T-helper 9 cell (primary cell): Measurements from ENCODE around the gene BSPH1.
"Not testable (repeated sequence)": the region's sequence is repeated elsewhere in the genome, so short reads cannot be mapped to it uniquely, and the experiment has no call there.

Source experiments
- DNase-seq: peaks from one replicate; pipeline ENCODE4 v3.0.0-alpha.2; 2020
- total RNA-seq, 2 donors: gene quantifications; one replicate each; lab custom pipeline; 2026; lab: John Stamatoyannopoulos, UW

Gene BSPH1, protein sequence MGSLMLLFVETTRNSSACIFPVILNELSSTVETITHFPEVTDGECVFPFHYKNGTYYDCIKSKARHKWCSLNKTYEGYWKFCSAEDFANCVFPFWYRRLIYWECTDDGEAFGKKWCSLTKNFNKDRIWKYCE
- total RNA-seq = 0 reads per million in 2 donors

- DNase-seq = no peak
Measured at GRCh38 chr19:47992070-47992469, at the start of gene BSPH1. Gene BSPH1 (minus strand): TSS chr19:47992170. CDS start chr19:47992081, 89 bp downstream.

DNA sequence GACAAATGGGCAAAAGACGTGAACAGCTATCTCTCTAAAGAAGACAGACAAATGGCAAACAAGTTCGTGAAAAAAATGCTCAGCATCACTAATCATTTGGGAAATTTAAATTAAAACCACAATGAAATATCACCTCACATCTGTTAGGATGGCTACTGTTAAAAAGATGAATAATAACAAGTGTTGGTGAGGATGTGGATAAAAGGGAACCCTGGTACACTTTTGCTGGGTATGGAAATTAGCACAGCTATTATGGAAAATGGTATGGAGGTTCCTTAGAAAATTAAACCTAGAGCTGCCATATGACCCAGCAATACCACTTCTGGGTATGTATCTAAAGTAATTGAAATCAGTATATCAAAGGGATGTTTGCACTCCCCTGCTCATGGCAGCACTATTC lies 44.8 kb upstream of the BSPH1 start:
- no peak for DNase-seq

GRCh38 chr19:48033604-48034003 lies 41.6 kb upstream of the BSPH1 start:
- DNase-seq = no peak

DNA sequence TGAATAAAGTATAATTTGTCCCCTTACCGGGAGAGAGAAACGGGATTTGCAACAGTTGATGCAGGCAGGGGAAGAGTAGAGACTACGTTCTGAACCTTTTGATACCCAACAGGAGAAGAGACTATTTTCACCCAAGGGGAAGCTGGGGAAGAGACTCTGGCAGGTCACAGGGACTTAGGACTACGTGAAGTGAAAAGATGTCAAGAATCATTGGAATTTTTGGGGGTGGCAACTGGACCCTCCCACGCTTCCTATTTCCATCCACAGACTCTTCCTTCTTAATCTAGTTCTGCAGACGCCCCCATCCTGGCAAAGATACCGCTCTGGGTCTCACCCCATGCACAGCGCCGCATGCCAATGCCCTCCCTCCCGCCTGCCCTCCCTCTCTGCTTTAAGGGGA lies 38.1 kb upstream of the BSPH1 start:
- no peak for DNase-seq

DNA sequence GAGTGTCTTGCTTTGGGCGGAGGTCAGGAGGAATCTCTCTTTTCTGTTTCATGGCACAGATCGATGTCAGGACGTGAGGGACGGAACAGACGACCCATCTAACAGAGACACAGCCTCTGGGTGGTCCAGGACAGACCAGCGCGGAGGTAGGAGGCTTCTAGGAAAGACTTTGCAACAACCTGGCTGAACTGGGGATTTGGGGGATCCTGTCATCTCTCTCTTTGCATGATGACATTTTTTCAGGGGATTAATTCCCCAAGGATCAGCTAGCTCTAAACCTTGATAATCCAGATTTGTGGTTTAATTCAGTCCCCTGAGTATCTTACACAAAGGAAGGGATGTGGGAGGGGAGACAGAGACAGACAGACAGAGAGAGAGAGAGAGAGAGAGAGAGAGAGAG lies 37.5 kb upstream of the BSPH1 start:
- no peak for DNase-seq

- no peak for DNase-seq
Measured at GRCh38 chr19:48025480-48025879, 33.5 kb upstream of the BSPH1 start.

- no peak for DNase-seq
Measured at GRCh38 chr19:48023518-48023917, 31.5 kb upstream of the BSPH1 start.

GRCh38 chr19:48023011-48023410 lies 31.0 kb upstream of the BSPH1 start:
- DNase-seq = no peak

DNA sequence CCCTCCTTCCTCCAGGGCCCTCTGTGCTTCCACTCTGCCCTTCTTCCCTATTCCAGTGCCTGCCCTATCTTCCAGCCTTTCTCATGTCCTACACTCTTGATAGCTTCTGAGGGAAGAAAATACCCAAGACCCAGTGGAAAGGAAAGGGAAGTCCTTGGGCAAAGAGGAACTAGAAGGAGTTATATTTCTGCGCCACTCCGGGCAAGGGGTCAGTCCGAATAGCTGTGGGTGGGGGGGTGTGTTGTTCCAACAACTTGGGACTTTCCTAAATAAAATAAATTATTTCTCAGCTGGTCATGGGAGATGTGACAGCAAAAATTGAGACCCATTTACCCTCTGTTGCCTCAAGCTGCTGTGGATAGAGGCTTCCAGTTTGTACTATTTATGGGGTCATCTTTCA lies 28.7 kb upstream of the BSPH1 start:
- DNase-seq = no peak

DNA sequence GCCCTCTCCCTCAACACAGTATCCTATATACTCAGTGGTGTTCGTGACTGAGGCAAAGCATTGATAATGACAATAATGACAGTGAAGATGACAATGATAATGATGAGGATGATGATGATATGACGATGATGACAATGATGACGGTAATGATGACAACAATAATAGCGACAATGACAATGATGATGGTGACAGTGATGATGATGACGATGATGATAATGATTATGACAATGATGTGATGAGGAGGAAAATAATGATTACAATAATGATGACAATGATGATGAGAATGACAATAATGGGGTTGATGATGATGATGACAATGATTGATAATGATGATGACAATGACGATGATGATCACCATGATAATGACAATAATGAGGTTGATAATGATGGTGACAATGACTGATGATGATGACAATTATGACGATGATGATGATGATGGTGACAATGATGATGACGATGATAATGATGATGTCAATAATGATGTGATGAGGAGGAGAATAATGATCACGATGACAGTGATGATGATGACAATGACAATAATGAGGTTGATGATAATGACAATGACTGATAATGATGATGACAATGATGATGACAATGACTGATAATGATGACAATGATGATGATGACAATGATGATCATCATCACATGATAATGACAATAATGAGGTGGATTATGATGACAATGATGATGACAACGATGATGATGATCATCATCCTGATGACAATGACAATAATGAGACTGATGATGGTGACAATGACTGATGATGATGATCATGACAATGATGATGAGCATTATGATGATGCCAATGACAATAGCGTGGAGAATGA lies 19.2 kb upstream of the BSPH1 start:
- no peak for DNase-seq

DNA sequence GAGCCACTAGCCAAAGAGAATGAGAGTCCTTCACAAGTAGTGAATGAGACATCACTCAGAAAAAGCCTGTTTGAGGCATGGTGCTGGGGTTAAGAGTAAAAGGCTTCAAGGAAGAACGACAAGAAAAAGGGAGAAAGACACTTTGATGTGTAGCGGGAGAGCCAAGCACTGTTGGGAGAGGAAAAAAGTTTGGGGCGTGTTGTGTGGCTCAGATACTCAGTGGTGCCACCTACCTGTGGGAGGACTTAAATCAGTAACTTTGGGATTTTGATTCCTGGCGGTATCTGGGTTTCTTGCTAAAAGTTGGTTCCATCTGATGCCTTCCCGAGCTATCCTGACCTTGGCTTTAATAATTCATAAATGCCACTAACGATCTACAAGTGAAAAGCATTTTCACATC lies 14.8 kb upstream of the BSPH1 start:
- DNase-seq = no peak

DNA sequence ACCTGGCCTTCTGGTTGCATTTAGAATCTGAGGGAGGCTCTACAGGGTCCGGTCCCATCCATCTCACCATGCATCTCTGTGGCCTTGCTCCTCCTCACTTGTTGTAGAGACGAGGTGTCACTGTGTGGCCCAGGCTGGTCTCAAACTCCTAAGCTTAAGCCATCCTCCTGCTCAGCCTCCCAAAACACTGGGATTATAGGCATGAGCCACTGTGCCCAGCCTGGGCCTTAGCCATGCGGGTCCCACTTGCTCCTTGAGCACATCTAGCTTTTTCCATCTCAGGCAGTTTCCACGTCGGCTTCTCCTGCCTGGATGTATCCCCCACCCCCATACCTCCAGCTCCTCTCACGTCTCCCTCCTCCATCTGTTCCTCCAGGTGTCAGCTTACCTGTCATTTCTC lies 12.3 kb upstream of the BSPH1 start:
- no peak for DNase-seq

DNA sequence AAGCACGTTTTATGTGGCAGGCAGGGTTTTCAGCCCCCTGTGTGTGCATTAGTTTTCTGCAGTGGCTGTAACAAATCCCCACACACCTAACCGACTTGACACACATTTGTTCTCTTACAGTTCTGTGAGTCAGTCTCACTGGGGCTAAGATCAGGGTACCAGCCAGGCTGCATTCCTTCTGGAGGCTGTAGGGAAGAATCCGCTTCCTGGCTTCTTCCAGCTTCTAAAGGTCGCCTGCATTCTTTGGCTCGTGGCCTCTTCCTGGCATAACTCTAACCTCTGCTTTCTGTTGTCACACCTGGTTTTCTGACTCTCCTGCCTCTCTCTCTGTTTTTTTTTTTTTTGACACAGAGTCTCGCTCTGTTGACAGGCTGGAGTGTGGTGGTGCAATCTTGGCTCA lies 8.9 kb upstream of the BSPH1 start:
- DNase-seq = no peak

DNA sequence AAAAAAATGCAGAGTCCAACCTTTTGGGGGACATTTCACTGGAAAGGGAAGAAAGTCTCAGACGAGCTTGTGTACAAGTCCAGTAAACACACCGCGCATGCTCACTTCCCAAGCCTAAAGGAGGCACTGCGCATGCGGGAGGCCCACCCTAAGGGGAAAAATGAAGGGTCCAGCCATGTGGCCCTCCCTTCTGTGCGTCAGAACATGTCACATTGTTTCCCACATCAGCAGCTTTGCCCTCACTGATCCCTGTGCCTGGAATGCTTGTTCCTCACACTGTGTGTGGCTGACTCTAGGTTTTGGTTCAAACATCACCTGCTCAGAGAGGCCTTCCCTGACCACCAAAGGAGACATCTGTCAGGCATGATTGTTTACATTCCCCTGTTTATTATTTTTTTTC lies 6.8 kb upstream of the BSPH1 start:
- DNase-seq = no peak

DNA sequence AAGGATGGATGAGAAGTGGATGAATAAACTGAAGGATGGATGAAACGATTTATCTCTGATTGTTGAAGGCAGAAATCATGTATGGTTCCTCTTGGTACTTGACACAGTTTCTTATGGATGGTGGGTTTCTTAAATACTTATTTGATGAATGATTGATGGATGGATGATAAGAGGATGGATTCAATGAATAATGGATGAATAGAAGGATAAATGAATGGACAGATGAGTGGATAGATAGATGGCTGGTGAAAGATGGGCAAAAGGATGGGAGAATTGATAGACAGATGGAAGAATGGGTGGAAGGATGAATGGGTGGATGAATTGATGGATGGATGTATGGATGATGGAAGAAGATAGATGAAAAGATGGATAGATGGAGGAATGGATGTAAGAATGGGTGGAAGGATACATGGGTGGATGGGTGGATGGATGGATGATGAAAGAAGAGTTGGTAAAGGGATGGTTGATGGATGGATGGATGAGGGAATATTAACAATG lies 4.3 kb upstream of the BSPH1 start:
- DNase-seq = no peak

DNA sequence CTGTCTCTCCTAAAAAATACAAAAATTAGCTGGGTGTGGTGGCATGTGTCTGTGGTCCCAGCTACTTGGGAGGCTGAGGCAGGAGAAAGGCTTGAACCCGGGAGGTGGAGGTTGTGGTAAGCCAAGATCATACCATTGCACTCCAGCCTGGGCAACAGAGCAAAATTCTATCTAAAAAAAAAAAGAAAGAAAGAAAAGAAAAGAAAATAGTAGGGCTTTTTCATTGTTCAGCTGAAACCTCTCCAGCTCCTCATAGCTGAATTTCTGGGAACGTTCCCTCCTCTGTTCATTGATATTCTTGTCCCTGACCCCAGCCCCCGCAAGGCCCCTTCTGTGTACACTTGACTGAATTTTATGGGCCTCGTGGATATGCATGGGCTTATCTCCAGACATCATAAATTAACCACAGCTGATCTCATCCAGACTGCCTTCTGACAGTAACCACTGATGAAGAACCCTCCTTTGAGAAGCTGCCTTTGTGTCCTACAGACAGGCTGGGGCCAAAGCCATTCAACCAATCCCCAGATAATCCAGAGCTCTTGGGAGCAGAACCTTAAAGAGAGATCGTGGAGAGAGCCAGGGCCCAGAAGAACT lies 2.3 kb upstream of the BSPH1 start, which contains the start of gene ELSPBP1:
ELSPBP1 (plus strand) TSS at position 424 of the 594 bp plus-strand sequence. CDS start 14,036 bp downstream, outside the sequence.
- DNase-seq = no peak

- DNase-seq = no peak
Measured at GRCh38 chr19:47991191-47991808, 670 bp downstream of the BSPH1 start.

DNA sequence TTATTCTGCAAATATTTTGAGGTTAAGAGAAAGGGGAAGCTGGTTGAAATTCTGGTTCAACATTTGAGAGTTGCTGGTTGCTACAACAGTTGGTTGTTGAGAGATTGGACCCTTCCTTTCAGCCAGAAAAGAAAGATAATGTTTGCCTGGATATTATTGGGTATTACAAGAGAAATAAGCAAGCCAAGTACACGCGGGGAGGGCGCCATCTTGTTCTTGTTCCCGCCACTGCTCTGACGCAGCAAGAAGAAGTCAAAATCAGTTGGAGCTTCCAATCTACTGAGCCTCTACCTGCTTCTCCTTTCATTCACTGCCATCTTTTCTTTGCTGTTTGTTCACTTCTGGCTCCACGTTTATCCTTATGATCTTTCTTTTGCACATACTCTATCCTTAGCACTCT lies 18.4 kb downstream of the BSPH1 start:
- no peak for DNase-seq

DNA sequence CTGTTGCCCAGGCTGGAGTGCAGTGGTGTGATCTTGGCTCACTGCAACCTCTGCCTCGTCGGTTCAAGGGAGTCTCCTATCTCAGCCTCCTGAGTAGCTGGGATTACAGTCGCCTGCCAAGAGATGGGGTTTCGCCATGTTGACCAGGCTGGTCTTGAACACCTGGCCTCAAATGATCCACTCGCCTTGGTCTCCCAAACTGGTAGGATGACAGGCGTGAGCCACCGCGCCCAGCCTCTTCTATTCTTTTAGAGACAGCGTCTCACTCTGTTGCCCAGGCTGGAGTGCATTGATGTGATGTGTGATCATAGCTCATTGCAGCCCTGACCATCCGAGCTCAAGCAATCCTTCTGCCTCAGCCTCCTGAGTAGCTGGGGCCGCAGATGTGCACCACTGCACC lies 36.0 kb downstream of the BSPH1 start:
- DNase-seq = not testable (repeated sequence)

- DNase-seq = not testable (repeated sequence)
Measured at GRCh38 chr19:47952132-47952531, 39.8 kb downstream of the BSPH1 start.

GRCh38 chr19:47949852-47950521 lies 42.0 kb downstream of the BSPH1 start:
- DNase-seq = not testable (repeated sequence)

DNA sequence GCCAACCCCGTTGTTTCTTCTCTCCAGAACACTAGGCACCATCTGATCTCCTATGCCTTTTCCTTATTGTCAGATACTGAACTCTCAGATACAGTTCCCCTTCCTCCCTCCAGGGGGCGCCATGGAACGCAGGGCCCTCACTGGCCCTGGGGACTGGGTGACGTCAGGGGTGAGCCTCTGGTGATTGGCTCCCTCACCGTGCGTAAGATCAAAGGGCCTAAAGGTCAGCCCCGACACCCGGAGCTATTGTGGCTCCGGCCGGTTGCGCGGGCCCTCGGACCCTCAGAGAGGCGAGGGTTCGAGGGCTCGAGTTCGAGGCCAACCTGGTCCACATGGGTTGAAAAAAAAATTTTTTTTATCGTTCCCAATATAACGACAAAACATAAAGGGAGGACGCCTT lies 63.4 kb downstream of the BSPH1 start:
- DNase-seq = not testable (repeated sequence)

DNA sequence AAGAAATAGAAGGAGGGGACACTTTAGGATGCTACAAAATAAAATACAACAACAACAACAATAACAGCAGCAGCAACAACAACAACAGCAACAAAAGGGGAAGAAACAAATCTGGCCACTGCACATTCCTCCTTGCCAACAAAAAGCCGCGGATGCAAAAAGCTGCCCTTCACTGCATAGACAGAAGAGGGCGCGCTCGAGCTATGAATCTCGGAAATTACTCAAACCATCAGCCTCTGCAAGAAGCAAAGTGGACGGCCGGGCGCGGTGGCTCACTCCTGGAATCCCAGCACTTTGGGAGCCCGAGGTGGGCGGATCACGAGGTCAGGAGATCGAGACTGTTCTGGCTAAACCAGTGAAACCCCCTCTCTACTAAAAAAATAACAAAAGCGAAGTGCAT lies 71.9 kb downstream of the BSPH1 start:
- DNase-seq = not testable (repeated sequence)
